Psoas muscle (tissue), 8 donors: ENCODE measurements around the gene GPR176. TPM values are rescaled to one million over a fixed set of nuclear protein-coding genes. Genes with fewer than 3 reads are reported as not detected.

Experiments used
- ATAC-seq, 4 donors: fragments of 200-7000 bp; cut with Tn5 transposase; one replicate each; pipeline ENCODE4 v1.9.1; 2020; ENCODE audit warnings: moderate library complexity in 3 of 4, mild to moderate bottlenecking in 2 of 4
- DNase-seq, 2 donors: peaks; one replicate each; pipeline ENCODE4 v3.0.0-alpha.2; 2020
- H3K27ac ChIP-seq: fragments of 200-600 bp; one replicate; pipeline ENCODE4 v1.8.0; 2022
- H3K27me3 ChIP-seq, 3 donors: fragments of 200-600 bp in 1 of 3; one replicate each; pipeline versions ENCODE4 v1.6.1 to v1.8.0; 2013 to 2022; ENCODE audit warnings: low read length in 2 of 3, mild to moderate bottlenecking in 2 of 3, moderate library complexity in 1 of 3; ENCODE audit not compliant: insufficient read depth in 3 of 3
- H3K36me3 ChIP-seq, 2 donors: fragments of 200-600 bp in 1 of 2; one replicate each; pipeline versions ENCODE4 v1.6.1 to v1.8.0; 2013 to 2022; ENCODE audit warnings: low read depth in 1 of 2, mild to moderate bottlenecking in 1 of 2, moderate library complexity in 1 of 2; ENCODE audit not compliant: insufficient read depth in 1 of 2
- H3K4me1 ChIP-seq: fragments of 200-600 bp; one replicate; pipeline ENCODE4 v1.8.0; 2022
- H3K4me3 ChIP-seq: fragments of 200-600 bp; one replicate; pipeline ENCODE4 v1.8.0; 2022; ENCODE audit warnings: mild to moderate bottlenecking
- H3K9me3 ChIP-seq: fragments of 200-600 bp; one replicate; pipeline ENCODE4 v1.8.0; 2022
- WGBS, 3 donors: extraction: QIAGEN DNeasy Blood & Tissue Kit; methylation state at CpG; one replicate each; pipeline versions ENCODE4 v1.1.6 to v1.1.7; 2013; 5-methylcytosine and 5-hydroxymethylcytosine counted together
- intact Hi-C, 2 donors: fragments of 100-400 bp; cut with DNase I; formaldehyde crosslinking; loops; one replicate each; pipeline versions ENCODE4 v1.11.0 to v1.14.2; 2022
- polyA plus RNA-seq, 3 donors: library from polyadenylated mRNA; stranded (reverse); fragments of 200-250 nt; gene quantifications; one replicate each; pipeline ENCODE4 v1.2.3, GENCODE V29; 2013
- total RNA-seq, 4 donors: library from RNA; stranded (reverse); fragmentation: NEBNext Ultra II Directional in 2 of 4; extraction: Animal tissue kit (Norgen Biotek cat#: 25700) in 2 of 4; gene quantifications; one replicate each; pipeline versions ENCODE4 v1.2.1 to v1.2.4, GENCODE V29; 2021 to 2023
- TF ChIP-seq, protein P1 (sequence below): fragments of 200-600 bp; IDR thresholded peaks from one replicate; pipeline ENCODE4 v1.8.0; 2022; ENCODE audit warnings: antibody characterized with exemption
- donor health status: healthy with polysubstance abuse.
- donor health status: DM: no; HTN: no; CAD: no; lungs with moderate emphysema.
- donor health status: Bipolar disorder and iron deficiency.
- donor health status: healthy.
- donor health status: DM: yes; HTN: yes; CAD: no.
- donor health status: DM: no; HTN: no; CAD: no.
- donor health status: DM: no; HTN: no; CAD: no.
- donor health status: DM: yes; HTN: yes; CAD: no.

Gene GPR176
- total and polyA plus RNA-seq, 7 donors, result 0.30 to 1.3 (median 0.83) TPM

DNA sequence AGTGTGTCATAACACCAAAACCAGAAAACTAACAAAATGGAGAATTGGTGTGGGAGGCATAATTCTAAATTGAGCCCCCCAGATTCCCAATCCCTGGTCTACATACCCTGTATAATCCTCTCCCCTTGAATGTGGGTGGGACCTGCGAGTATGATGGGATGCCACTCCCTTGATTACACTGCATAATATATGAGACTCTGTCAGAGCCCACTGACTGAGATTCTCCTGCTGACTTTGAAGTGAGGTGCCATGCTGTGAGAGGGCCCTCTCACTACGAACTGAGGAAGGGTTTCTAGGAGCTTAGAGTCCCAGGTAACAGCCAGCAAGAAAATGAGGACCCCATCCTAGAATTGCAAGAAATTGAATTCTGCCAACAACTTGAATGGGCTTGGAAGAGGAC lies 49.5 kb downstream of the GPR176 start:
- peaks cover 0 to 5% (median 0%) of the 10 kb centered on the region in 3 donors for H3K27me3 ChIP-seq
- intact Hi-C loops, result loop anchor here in 1 of 2 donors (5.0 kb wide), 1 partner anchor 83 kb away; no protein-coding TSS in a partner anchor
- H3K27ac ChIP-seq, result no peak overlapping the region
- no peak overlapping the region for H3K4me3 ChIP-seq
- WGBS, 3 donors, result 83 to 89% (median 83%) methylated on average over 2 of the region's 2 CpGs
- ATAC-seq (no peak), DNase-seq (no peak)
- TF ChIP-seq, protein P1, sequence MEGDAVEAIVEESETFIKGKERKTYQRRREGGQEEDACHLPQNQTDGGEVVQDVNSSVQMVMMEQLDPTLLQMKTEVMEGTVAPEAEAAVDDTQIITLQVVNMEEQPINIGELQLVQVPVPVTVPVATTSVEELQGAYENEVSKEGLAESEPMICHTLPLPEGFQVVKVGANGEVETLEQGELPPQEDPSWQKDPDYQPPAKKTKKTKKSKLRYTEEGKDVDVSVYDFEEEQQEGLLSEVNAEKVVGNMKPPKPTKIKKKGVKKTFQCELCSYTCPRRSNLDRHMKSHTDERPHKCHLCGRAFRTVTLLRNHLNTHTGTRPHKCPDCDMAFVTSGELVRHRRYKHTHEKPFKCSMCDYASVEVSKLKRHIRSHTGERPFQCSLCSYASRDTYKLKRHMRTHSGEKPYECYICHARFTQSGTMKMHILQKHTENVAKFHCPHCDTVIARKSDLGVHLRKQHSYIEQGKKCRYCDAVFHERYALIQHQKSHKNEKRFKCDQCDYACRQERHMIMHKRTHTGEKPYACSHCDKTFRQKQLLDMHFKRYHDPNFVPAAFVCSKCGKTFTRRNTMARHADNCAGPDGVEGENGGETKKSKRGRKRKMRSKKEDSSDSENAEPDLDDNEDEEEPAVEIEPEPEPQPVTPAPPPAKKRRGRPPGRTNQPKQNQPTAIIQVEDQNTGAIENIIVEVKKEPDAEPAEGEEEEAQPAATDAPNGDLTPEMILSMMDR, result no peak
- H3K4me1 ChIP-seq, result no peaks in the 10 kb centered on the region
- no peaks in the 10 kb centered on the region for H3K9me3 ChIP-seq
- H3K36me3 ChIP-seq, result no peaks in the 10 kb centered on the region

DNA sequence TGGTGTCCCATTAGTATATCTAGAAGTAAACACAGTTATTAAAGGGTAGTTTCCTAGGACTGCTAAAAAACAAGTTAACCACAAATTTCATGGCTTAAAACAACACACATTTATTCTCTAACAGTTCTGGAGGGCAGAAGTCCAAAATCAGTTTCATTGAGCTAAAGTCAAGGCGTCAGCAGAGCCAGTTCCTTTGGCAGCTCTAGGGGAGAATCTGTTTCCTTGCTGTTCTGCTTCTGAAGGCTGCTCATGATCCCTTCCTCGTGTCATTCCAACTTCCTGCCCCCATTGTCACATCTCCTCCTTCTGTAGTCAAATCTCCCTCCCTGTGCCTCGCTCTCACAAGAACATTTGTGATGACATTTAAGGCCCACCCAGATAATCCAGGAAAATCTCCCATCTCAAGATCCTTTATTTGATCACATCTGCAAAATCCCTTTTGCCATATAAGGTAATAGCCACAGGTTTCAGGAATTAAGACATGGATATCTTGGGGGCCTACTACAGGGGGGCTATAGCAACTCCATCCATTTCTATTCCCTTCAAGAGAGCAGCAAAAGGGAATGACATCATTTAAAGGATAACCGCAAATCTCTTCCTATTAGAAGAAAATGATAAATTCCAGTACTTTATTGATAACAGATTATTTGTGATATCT lies 50.1 kb downstream of the GPR176 start:
- intact Hi-C loops, result loop anchor here in 1 of 2 donors (5.0 kb wide), 1 partner anchor 83 kb away; no protein-coding TSS in a partner anchor
- WGBS, 3 donors, result 41 to 52% (median 47%) methylated on average over 4 of the region's 4 CpGs
- no peaks in the 10 kb centered on the region for H3K9me3 ChIP-seq
- H3K27me3 ChIP-seq, result peaks cover 0 to 5% (median 0%) of the 10 kb centered on the region in 3 donors
- no peak overlapping the region for H3K27ac ChIP-seq
- TF ChIP-seq, protein P1, result no peak
- H3K4me3 ChIP-seq, result no peak overlapping the region
- no peaks in the 10 kb centered on the region for H3K36me3 ChIP-seq
- ATAC-seq (no peak), DNase-seq (no peak)
- H3K4me1 ChIP-seq, result no peaks in the 10 kb centered on the region

DNA sequence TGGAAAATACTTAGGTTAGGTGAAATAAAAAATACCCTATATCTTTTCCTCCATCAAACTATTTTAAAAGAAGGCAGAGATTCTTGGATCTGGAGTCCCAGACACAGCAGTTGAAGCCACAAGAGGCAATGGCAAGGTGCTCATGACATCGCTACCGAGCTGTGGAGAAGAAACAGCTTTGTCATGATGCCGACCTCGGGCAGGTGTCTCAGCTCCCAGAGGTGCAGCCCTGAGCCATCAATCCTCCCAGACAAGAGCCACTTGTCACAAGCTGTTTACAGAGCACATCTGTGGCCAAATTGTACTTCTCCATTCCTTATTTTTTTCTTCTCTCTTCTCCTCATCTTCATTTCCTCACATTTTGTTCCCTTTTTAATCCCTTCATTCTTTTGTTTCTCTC lies 50.8 kb downstream of the GPR176 start:
- H3K9me3 ChIP-seq, result no peaks in the 10 kb centered on the region
- H3K4me3 ChIP-seq, result no peak overlapping the region
- no peak overlapping the region for H3K27ac ChIP-seq
- intact Hi-C loops, result no loop called here
- DNase-seq (no peak), ATAC-seq (no peak)
- H3K27me3 ChIP-seq, result peaks cover 0 to 5% (median 0%) of the 10 kb centered on the region in 3 donors
- TF ChIP-seq, protein P1, result no peak
- WGBS, 3 donors, result 45 to 56% (median 55%) methylated on average over 4 of the region's 4 CpGs
- H3K36me3 ChIP-seq, result no peaks in the 10 kb centered on the region
- no peaks in the 10 kb centered on the region for H3K4me1 ChIP-seq

DNA sequence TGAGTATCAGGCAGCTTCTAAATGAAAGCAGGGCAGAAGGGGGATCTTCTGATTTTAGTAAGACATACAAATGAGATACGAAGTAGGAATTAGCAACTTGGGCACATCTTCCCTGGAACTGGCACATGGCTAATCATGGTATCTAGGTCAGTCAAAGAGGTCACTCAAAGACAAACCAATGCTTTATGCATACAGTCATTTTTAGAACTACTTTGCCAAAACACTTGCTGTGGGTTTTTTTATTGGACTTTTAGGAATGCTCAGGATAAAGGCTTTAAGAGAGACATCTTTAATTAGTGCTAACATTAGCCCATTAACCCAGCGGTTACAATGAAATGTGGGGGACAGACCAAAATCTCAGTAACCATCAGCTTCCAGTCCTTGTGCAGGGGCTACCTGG lies 51.7 kb downstream of the GPR176 start:
- no peak overlapping the region for H3K27ac ChIP-seq
- ATAC-seq (no peak), DNase-seq (no peak)
- TF ChIP-seq, protein P1, result no peak
- peaks cover 0 to 5% (median 0%) of the 10 kb centered on the region in 3 donors for H3K27me3 ChIP-seq
- no peaks in the 10 kb centered on the region for H3K36me3 ChIP-seq
- no peak overlapping the region for H3K4me3 ChIP-seq
- intact Hi-C loops, result no loop called here
- 68 to 83% (median 72%) methylated on average over 2 of the region's 2 CpGs for WGBS, 3 donors
- H3K4me1 ChIP-seq, result no peaks in the 10 kb centered on the region
- H3K9me3 ChIP-seq, result no peaks in the 10 kb centered on the region

DNA sequence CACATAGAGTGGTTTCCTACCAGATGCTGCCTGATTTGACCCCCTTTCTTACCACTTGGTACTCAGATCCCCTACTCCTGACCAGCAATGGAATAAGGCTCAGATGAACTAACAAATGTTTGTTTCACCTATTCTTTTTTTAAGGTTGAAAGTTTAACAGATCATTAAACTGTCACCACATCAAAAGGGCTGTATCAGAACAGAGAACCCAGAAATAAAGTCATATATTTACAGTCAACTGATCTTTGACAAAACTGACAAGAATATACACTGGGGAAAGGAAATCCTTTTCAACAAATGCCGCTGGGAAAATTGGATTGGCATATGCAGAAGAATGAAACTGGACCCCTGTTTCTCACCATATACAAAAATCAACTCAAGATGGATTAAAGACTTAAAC lies 56.0 kb downstream of the GPR176 start:
- no peak overlapping the region for H3K27ac ChIP-seq
- TF ChIP-seq, protein P1, result no peak
- no peaks in the 10 kb centered on the region for H3K36me3 ChIP-seq
- 43 to 65% (median 55%) methylated on average over 1 of the region's 1 CpG for WGBS, 3 donors
- ATAC-seq, result no peak
- no peak overlapping the region for H3K4me3 ChIP-seq
- intact Hi-C loops, result no loop called here
- peaks cover 0 to 5% (median 0%) of the 10 kb centered on the region in 3 donors for H3K27me3 ChIP-seq
- DNase-seq, result no peak
- H3K9me3 ChIP-seq, result no peaks in the 10 kb centered on the region
- no peaks in the 10 kb centered on the region for H3K4me1 ChIP-seq
